SJSA1 (cell line): ENCODE measurements around the gene UBAP2L. TPM values are rescaled to one million over a fixed set of nuclear protein-coding genes. Genes with fewer than 3 reads are reported as not detected.
"Not testable (repeated sequence)": the region's sequence is repeated elsewhere in the genome, so short reads cannot be mapped to it uniquely, and the experiment has no call there.

Source experiments
- DNase-seq, 2 experiments: peaks; one replicate each; pipeline ENCODE4 v3.0.0-alpha.2; 2015 to 2020; ENCODE audit warnings: low spot score in 2 of 2, low read depth in 1 of 2
- H3K27ac ChIP-seq: fragments of 250-450 bp; sonication (Bioruptor Pico); 2 replicates; pipeline ENCODE4 v1.5.1; 2020; ENCODE audit warnings: mild to moderate bottlenecking, moderate library complexity
- H3K27me3 ChIP-seq: fragments of 250-450 bp; sonication (Bioruptor Pico); replicated peaks from 2 replicates; pipeline ENCODE4 v1.5.1; 2020; ENCODE audit warnings: mild to moderate bottlenecking, moderate library complexity
- H3K36me3 ChIP-seq: fragments of 250-450 bp; sonication (Bioruptor Pico); 2 replicates; pipeline ENCODE4 v1.5.1; 2020; ENCODE audit warnings: mild to moderate bottlenecking
- H3K4me1 ChIP-seq: fragments of 250-450 bp; sonication (Bioruptor Pico); replicated peaks from 2 replicates; pipeline ENCODE4 v1.6.1; 2021; ENCODE audit warnings: mild to moderate bottlenecking
- H3K4me3 ChIP-seq: fragments of 250-450 bp; sonication (Bioruptor Pico); 2 replicates; pipeline ENCODE4 v1.5.1; 2020; ENCODE audit warnings: mild to moderate bottlenecking
- H3K9me3 ChIP-seq: fragments of 250-450 bp; sonication (Bioruptor Pico); replicated peaks from 2 replicates; pipeline ENCODE4 v1.5.1; 2020; ENCODE audit warnings: mild to moderate bottlenecking
- total RNA-seq: library from RNA; depleted of rRNA; stranded (reverse); fragments of >200 nt; shearing (Covaris generic); gene quantifications from 2 replicates; pipeline ENCODE4 v1.2.3, GENCODE V29; 2014

The UBAP2L gene
- total RNA-seq, 1 experiment from 2014 or later, result 92.1 TPM

- Histone ChIP-seq H3K4me1 (peaks cover 22% of the 10 kb centered on the region), H3K36me3 (peaks cover 61% of the 10 kb centered on the region), H3K9me3 (no peaks in the 10 kb centered on the region), H3K27ac (peak overlapping the region; percentile 94; the same call in 1 of the 2 replicates), H3K27me3 (no peaks in the 10 kb centered on the region), H3K4me3 (peak overlapping the region; percentile 70)
- peak in 1 of 2 experiments; percentile 35 for DNase-seq
Observed at GRCh38 chr1:154219541-154219940, 1.2 kb upstream of the UBAP2L start.

GRCh38 chr1:154220970-154221277 lies 169 bp downstream of the UBAP2L start:
- no peak for DNase-seq
- H3K4me1 ChIP-seq, result peaks cover 22% of the 10 kb centered on the region
- peak overlapping the region; percentile 70 for H3K4me3 ChIP-seq
- peak overlapping the region; percentile 87 for H3K27ac ChIP-seq
- no peaks in the 10 kb centered on the region for H3K9me3 ChIP-seq
- no peaks in the 10 kb centered on the region for H3K27me3 ChIP-seq
- peaks cover 60% of the 10 kb centered on the region for H3K36me3 ChIP-seq

DNA sequence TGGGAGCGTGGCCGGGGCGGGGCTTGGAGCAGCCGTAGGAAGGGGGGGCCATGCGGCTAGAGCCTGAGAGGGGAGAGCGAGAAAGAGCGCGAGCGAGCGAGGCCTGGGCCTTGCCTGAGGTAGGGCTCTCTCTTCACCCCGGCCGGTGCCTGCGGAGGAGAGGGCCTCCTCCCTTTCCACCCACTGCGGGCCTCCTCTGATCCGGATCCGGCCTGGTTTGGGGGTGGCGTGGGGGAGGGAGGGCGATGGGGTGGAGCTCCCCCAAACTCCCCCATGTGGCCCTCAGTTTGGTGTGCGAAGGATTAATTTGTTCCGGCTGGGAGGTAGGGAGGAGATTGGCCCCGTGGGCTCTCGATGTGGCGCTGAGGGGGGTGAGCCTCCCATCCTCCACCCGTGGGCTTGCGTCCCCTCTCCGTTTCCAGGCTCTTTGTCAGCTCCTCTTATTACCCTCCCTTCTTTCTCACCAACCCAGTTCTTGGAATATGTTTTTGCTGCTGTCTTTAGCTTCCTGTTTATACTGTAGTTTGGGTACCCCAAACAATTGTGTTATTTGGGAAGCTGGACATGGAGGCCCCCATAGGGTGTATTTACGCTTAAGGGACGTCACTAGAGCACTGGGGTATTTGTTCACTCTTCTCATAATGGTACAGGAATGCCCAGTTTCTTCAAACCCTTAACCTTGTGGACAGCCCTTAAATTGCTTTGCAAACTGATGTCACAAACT lies 685 bp downstream of the UBAP2L start:
- Histone ChIP-seq H3K27ac (peak overlapping the region; percentile 87), H3K4me1 (peaks cover 22% of the 10 kb centered on the region), H3K4me3 (peak overlapping the region; percentile 70), H3K27me3 (no peaks in the 10 kb centered on the region), H3K36me3 (peaks cover 65% of the 10 kb centered on the region), H3K9me3 (no peaks in the 10 kb centered on the region)
- DNase-seq, result peak; percentile 62 to 71

GRCh38 chr1:154222518-154222917 lies 1.8 kb downstream of the UBAP2L start:
- peaks cover 22% of the 10 kb centered on the region for H3K4me1 ChIP-seq
- DNase-seq, result no peak
- no peaks in the 10 kb centered on the region for H3K9me3 ChIP-seq
- peaks cover 65% of the 10 kb centered on the region for H3K36me3 ChIP-seq
- peak overlapping the region; percentile 70 for H3K4me3 ChIP-seq
- H3K27ac ChIP-seq, result peak overlapping the region; percentile 87; the same call in 1 of the 2 replicates
- no peaks in the 10 kb centered on the region for H3K27me3 ChIP-seq

GRCh38 chr1:154222918-154223317 lies 2.2 kb downstream of the UBAP2L start:
- DNase-seq, result no peak
- H3K9me3 ChIP-seq, result no peaks in the 10 kb centered on the region
- H3K27ac ChIP-seq, result no peak overlapping the region
- H3K4me3 ChIP-seq, result no peak overlapping the region
- H3K36me3 ChIP-seq, result peaks cover 65% of the 10 kb centered on the region
- peaks cover 22% of the 10 kb centered on the region for H3K4me1 ChIP-seq
- no peaks in the 10 kb centered on the region for H3K27me3 ChIP-seq

GRCh38 chr1:154223621-154224020 lies 2.9 kb downstream of the UBAP2L start:
- Histone ChIP-seq H3K27ac (no peak overlapping the region), H3K4me1 (peaks cover 19% of the 10 kb centered on the region), H3K27me3 (no peaks in the 10 kb centered on the region), H3K36me3 (peaks cover 65% of the 10 kb centered on the region), H3K9me3 (no peaks in the 10 kb centered on the region), H3K4me3 (no peak overlapping the region)
- no peak for DNase-seq

GRCh38 chr1:154225370-154225769 lies 4.6 kb downstream of the UBAP2L start:
- H3K4me1 ChIP-seq, result peaks cover 10% of the 10 kb centered on the region
- H3K36me3 ChIP-seq, result peaks cover 69% of the 10 kb centered on the region
- H3K9me3 ChIP-seq, result no peaks in the 10 kb centered on the region
- no peak overlapping the region for H3K27ac ChIP-seq
- no peak for DNase-seq
- H3K27me3 ChIP-seq, result no peaks in the 10 kb centered on the region
- no peak overlapping the region for H3K4me3 ChIP-seq

DNA sequence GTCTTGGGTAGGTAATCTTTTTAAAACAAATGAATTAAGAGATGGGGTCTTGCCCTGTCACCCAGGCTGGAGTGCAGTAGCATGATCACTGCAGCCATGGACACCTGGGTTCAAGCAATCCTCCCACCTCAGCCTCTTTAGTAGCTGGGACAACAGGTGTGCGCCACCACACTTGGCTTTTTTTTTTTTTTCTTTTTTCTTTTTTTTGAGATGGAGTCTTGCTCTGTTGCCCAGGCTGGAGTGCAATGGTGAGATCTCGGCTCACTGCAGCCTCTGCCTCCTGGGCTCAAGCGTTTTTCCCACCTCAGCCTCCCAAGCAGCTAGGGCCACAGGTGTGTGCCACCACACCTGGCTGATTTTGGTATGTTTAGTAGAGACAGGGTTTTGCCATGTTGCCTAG lies 10.4 kb downstream of the UBAP2L start:
- H3K36me3 ChIP-seq, result peaks cover 90% of the 10 kb centered on the region
- DNase-seq, H3K4me1 ChIP-seq, H3K27me3 ChIP-seq, H3K4me3 ChIP-seq, H3K27ac ChIP-seq, H3K9me3 ChIP-seq: not testable (repeated sequence)

DNA sequence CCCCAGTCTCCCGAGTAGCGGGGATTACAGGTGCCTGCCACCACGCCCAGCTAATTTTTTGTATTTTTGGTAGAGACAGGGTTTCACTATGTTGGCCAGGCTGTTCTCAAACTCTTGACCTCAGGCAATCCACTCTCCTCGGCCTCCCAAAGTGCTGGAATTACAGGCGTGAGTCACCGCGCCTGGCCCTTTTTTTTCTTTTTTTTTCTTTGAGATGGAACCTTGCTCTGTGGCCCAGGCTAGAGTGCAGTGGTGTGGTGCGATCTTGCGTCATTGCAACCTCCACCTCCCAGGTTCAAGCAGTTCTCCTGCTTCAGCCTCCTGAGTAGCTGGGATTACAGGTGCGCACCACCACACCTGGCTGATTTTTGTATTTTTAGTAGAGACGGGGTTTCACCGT lies 12.4 kb downstream of the UBAP2L start:
- peaks cover 90% of the 10 kb centered on the region for H3K36me3 ChIP-seq
- H3K27ac ChIP-seq, DNase-seq: not testable (repeated sequence)

DNA sequence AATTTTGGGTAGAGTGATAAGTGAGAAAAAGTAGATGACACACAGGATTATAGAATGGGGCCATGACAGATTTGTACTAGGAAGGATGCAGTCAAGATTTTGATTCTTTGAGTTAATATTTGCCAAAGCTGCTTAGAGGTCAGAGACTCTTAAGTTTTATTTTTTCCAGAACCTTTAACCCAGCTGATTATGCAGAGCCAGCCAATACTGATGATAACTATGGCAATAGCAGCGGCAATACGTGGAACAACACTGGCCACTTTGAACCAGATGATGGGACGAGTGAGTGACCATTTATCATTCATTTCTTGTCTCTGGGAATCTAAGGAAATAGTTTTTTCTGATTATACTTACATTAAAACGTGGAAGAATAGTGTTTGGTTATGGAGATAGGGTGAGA lies 16.1 kb downstream of the UBAP2L start:
- Histone ChIP-seq H3K4me1 (no peaks in the 10 kb centered on the region), H3K4me3 (no peak overlapping the region), H3K27me3 (no peaks in the 10 kb centered on the region), H3K27ac (no peak overlapping the region), H3K9me3 (no peaks in the 10 kb centered on the region), H3K36me3 (peaks cover 85% of the 10 kb centered on the region)
- DNase-seq, result no peak

More for the DNA sequence above, 12.4 kb downstream of the UBAP2L start:
- H3K4me1 ChIP-seq, H3K27me3 ChIP-seq, H3K4me3 ChIP-seq, H3K9me3 ChIP-seq: not testable (repeated sequence)

DNA sequence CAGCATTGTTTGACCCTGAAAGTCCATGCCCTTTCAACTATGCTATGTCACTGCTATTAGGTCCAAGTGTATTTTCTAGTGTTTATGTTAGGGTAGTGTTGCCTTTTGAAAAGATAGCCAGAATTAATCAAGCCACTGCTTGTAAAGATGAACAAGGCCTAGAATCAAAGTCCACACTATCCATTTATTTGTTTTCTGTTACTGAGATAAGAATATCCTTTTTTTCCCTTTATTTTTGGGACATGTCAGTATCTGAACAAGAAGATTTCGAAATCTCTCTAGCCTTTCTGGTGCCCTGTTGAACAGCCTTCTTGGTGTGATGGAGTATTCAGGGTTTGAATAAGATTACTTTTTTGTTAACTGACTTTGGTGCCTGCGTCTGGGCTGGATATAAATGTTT lies 16.7 kb downstream of the UBAP2L start:
- Histone ChIP-seq H3K27me3 (no peaks in the 10 kb centered on the region), H3K4me3 (no peak overlapping the region), H3K36me3 (peaks cover 87% of the 10 kb centered on the region), H3K27ac (no peak overlapping the region), H3K9me3 (no peaks in the 10 kb centered on the region), H3K4me1 (no peaks in the 10 kb centered on the region)
- DNase-seq, result no peak

DNA sequence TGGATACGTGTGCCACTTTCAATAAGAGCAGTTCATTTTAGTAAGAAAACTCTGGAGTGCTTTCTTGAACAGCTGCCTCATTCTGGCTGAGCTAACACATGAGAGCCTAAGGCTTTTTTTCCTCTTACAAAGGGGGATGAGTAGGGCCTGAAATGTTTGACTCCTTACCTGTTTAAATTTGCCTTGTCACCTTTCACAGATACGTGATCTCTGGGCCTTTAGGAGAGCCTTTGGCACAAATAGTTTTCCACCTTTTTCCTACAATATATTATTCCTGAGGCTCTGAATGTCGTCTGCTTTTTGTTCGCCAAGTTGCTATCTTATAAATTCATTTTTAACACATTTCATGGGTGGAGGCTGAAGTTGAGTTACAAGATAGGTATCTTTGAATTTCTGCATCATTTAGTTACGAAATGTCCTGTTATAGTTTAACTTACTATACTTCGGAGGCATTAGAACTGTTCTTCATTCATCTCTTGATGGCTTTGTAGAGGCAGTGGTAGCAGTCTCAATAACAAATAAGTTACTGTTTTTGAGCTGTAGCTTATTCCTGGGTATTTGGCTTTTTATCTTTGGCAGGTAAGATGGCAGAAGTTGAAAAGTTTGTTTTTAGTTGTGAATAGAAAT lies 17.2 kb downstream of the UBAP2L start:
- H3K27me3 ChIP-seq, result no peaks in the 10 kb centered on the region
- no peaks in the 10 kb centered on the region for H3K4me1 ChIP-seq
- H3K36me3 ChIP-seq, result peaks cover 87% of the 10 kb centered on the region

DNA sequence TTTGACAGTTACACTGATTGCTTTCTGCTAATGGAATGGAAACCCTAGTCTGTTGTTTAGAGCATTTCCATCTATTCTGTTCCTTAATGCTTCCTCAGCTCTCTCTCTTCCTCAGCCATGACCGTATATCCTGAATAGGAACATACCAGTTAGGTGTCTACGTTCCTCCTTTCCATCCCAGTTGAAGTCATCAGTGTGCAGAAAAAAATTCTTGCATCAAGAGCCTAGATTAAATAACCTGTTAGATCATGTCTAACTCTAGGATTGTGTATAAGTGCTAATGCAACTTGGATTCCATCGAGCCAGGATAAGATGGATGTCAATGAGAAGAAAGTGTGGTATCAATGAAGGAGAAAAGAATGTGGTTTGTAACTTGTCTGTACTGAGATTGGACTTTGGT lies 18.7 kb downstream of the UBAP2L start:
- H3K4me1 ChIP-seq, result no peaks in the 10 kb centered on the region
- no peak overlapping the region for H3K4me3 ChIP-seq
- H3K27me3 ChIP-seq, result no peaks in the 10 kb centered on the region
- no peaks in the 10 kb centered on the region for H3K9me3 ChIP-seq
- DNase-seq, result no peak
- H3K27ac ChIP-seq, result no peak overlapping the region
- peaks cover 95% of the 10 kb centered on the region for H3K36me3 ChIP-seq

More for the DNA sequence above, 17.2 kb downstream of the UBAP2L start:
- H3K9me3 ChIP-seq, result no peaks in the 10 kb centered on the region
- no peak for DNase-seq
- no peak overlapping the region for H3K27ac ChIP-seq
- no peak overlapping the region for H3K4me3 ChIP-seq

DNA sequence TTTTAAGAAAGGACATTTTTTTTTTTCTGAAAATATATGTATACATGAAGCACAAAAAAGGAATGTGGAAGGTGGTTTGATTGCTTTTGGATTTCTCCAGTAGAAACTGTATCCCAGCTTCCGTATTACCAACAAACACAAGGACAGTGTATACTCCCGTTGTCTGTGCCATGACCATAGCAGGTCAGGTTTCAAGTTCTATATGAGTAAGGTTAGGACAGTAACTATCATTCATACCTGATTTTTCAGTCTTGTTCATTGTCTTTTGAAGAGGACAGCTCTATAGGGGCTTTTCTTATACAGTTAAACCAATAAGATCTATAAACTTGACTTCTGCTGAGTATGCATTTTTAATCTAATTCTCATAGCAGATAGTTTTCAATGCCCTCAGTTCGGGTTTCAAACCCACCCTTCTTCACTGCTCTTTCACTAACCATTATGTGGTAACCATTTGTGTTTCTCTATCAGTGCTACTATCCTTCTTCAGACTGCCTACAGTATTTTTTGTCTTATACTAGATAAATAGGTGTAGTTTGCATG lies 19.6 kb downstream of the UBAP2L start:
- H3K27ac ChIP-seq, result no peak overlapping the region
- H3K9me3 ChIP-seq, result no peaks in the 10 kb centered on the region
- DNase-seq, result no peak
- H3K4me3 ChIP-seq, result no peak overlapping the region
- H3K36me3 ChIP-seq, result peaks cover 95% of the 10 kb centered on the region
- no peaks in the 10 kb centered on the region for H3K27me3 ChIP-seq
- H3K4me1 ChIP-seq, result no peaks in the 10 kb centered on the region
